ENCODE data around the gene BPIFB3.

GRCh38 chr20:33042430-33042829 is 11.3 kb upstream of the BPIFB3 start:
- TF ChIP-seq CTCF (IDR thresholded peaks at IDR 0.05) (no peak), POLR2A (IDR thresholded peaks at IDR 0.05) (no peak)

Measured in adrenal gland (tissue), 5 donors.